IPS-18a (cell line): ENCODE measurements around the gene NLRP11.

ENCODE experiments used
- H3K27ac ChIP-seq: one replicate; pipeline ENCODE4 v1.5.1; 2013; ENCODE audit warnings: low read length
- H3K27me3 ChIP-seq: one replicate; pipeline ENCODE4 v1.6.1; 2013; ENCODE audit warnings: mild to moderate bottlenecking, low read length; ENCODE audit not compliant: control insufficient read depth, insufficient read depth
- H3K36me3 ChIP-seq: one replicate; pipeline ENCODE4 v1.6.1; 2013; ENCODE audit warnings: low read depth, low read length; ENCODE audit not compliant: control insufficient read depth
- H3K4me1 ChIP-seq: one replicate; pipeline ENCODE4 v1.6.1; 2013; ENCODE audit warnings: low read depth, low read length; ENCODE audit not compliant: control insufficient read depth
- H3K4me3 ChIP-seq: one replicate; pipeline ENCODE4 v1.5.1; 2013; ENCODE audit warnings: low read length
- H3K9ac ChIP-seq: one replicate; pipeline ENCODE4 v1.6.1; 2013; ENCODE audit warnings: mild to moderate bottlenecking, low read length, moderate library complexity
- H3K9me3 ChIP-seq: one replicate; pipeline ENCODE4 v1.6.1; 2013; ENCODE audit warnings: low read depth, low read length; ENCODE audit not compliant: control insufficient read depth

The NLRP11 gene

GRCh38 chr19:55836340-55836739 lies 4.5 kb upstream of the NLRP11 start, which contains the start of gene NLRP4:
NLRP4 (plus strand) TSS chr19:55836540; CDS start chr19:55852081, 15,541 bp downstream.
- H3K27me3 ChIP-seq = no peaks in the 10 kb centered on the region
- peaks cover 56% of the 10 kb centered on the region for H3K9me3 ChIP-seq
- H3K4me3 ChIP-seq = no peak within 1 kb of the TSS
- H3K9ac ChIP-seq = no peak within 1 kb of the TSS
- H3K36me3 ChIP-seq = no peaks in the 10 kb centered on the region
- H3K4me1 ChIP-seq = no peaks in the 10 kb centered on the region
- H3K27ac ChIP-seq = no peak within 1 kb of the TSS

- Histone ChIP-seq H3K4me1 (no peaks in the 10 kb centered on the region), H3K27me3 (no peaks in the 10 kb centered on the region), H3K9ac (no peak overlapping the region), H3K9me3 (peaks cover 57% of the 10 kb centered on the region), H3K36me3 (no peaks in the 10 kb centered on the region), H3K4me3 (no peak overlapping the region), H3K27ac (no peak overlapping the region)
Observed at GRCh38 chr19:55832676-55833075, 877 bp upstream of the NLRP11 start.

DNA sequence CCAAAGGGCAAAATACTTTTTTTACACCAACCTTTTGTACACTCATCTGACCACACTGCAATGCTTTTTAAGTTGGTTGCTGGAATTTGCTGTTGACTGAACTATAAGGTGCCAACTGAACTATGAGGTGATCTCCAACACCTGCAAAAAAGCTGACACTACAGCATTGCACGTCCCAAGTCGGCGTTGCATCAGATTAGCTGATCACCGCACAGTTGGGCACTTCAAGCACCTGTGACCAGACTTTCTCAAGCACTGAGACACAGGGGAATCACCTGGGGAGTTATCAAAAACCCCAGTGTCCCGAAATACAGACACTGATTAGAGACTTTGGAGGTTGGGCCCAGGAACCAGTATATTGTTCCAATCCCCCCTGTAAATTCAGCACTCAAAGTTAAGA lies 1.1 kb downstream of the NLRP11 start:
- no peak overlapping the region for H3K9ac ChIP-seq
- no peak overlapping the region for H3K4me3 ChIP-seq
- peaks cover 46% of the 10 kb centered on the region for H3K9me3 ChIP-seq
- no peaks in the 10 kb centered on the region for H3K27me3 ChIP-seq
- no peaks in the 10 kb centered on the region for H3K4me1 ChIP-seq
- H3K36me3 ChIP-seq = no peaks in the 10 kb centered on the region
- H3K27ac ChIP-seq = no peak overlapping the region

DNA sequence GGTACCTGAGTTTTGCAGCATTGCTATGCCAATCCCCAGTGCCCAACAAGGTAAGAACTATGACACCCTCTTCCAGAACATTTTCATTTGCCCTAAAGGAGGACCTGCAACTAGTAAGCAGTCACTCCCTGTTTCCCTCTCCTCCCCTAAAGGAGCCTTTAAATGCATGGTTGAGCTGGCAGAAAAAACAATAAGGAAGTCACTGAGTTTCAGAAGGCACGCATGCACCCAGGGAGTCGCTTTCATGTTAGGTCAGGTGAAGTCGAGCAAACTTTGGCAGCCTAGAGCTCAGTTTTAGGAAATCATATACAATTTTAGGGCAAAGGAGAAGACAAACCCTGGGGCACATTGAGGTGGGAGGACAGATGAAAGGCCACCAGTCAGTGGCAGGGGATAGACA lies 11.8 kb downstream of the NLRP11 start:
- Histone ChIP-seq H3K36me3 (no peaks in the 10 kb centered on the region), H3K27me3 (no peaks in the 10 kb centered on the region), H3K4me1 (no peaks in the 10 kb centered on the region), H3K4me3 (no peak overlapping the region), H3K9ac (no peak overlapping the region), H3K27ac (no peak overlapping the region), H3K9me3 (peaks cover 60% of the 10 kb centered on the region)

- Histone ChIP-seq H3K27me3 (no peaks in the 10 kb centered on the region), H3K36me3 (no peaks in the 10 kb centered on the region), H3K9ac (no peak overlapping the region), H3K4me3 (no peak overlapping the region), H3K9me3 (peaks cover 72% of the 10 kb centered on the region), H3K4me1 (no peaks in the 10 kb centered on the region), H3K27ac (no peak overlapping the region)
Observed at GRCh38 chr19:55813906-55814305, 17.9 kb downstream of the NLRP11 start.

- H3K9ac ChIP-seq = no peak overlapping the region
- peaks cover 72% of the 10 kb centered on the region for H3K9me3 ChIP-seq
Observed at GRCh38 chr19:55812449-55812848, 19.4 kb downstream of the NLRP11 start.

GRCh38 chr19:55811340-55811739 lies 20.5 kb downstream of the NLRP11 start:
- Histone ChIP-seq H3K27ac (no peak overlapping the region), H3K36me3 (no peaks in the 10 kb centered on the region), H3K9me3 (peaks cover 71% of the 10 kb centered on the region), H3K9ac (no peak overlapping the region), H3K4me1 (no peaks in the 10 kb centered on the region), H3K4me3 (no peak overlapping the region), H3K27me3 (no peaks in the 10 kb centered on the region)

More at GRCh38 chr19:55812449-55812848, 19.4 kb downstream of the NLRP11 start:
- H3K4me1 ChIP-seq = no peaks in the 10 kb centered on the region
- H3K4me3 ChIP-seq = no peak overlapping the region
- no peaks in the 10 kb centered on the region for H3K36me3 ChIP-seq
- H3K27ac ChIP-seq = no peak overlapping the region
- no peaks in the 10 kb centered on the region for H3K27me3 ChIP-seq

DNA sequence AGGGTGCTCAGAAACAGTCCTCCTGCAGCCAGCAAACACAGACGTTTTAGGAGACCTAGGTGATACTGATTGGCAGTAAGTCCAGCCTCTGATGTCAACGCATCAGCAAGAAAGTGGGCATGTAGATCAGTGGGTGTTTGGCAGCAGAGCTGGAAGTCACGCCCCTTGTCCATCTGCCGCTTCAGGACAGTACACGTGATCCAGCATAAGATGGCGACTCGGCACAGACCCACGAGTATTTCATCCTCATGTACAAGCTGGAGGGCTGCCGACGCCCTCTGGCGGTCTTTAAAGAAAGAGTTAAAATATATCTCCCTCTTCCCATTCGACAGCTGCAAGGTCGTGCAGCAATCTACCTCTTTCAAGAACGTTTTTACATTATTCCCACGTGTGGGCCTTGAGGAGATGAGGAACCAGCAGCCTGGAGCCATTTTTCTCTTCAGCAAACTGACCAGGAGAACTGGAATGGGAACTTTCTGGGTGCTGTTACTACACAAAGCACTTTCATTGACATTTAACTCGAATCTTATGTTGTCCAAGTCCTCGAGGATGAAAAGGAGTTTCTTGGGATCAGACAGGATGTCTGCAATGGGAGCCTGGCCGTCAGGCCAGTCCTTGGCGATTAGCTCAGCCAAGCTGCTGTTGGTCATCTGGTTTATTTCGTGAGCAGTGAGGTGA lies 22.3 kb downstream of the NLRP11 start:
- Histone ChIP-seq H3K27me3 (no peaks in the 10 kb centered on the region), H3K4me1 (no peaks in the 10 kb centered on the region), H3K9ac (no peak overlapping the region), H3K9me3 (peaks cover 68% of the 10 kb centered on the region), H3K36me3 (no peaks in the 10 kb centered on the region), H3K27ac (no peak overlapping the region), H3K4me3 (no peak overlapping the region)

DNA sequence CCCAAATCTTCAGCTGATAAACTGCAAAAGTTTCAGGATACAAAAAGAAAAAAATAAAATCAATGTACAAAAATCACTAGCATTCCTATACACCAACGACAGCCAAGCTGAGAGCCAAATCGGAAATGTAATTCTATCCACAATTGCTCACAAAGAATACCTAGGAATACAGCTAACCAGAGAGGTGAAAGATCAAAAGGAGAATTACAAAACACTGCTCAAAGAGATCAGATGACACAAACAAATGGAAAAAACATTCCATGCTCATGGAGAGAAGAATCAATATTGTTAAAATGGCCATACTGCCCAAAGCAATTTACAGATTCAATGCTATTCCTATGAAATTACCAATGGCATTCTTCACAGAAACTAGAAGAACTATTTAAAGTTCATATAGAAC lies 29.5 kb downstream of the NLRP11 start:
- Histone ChIP-seq H3K27ac (no peak overlapping the region), H3K4me3 (no peak overlapping the region), H3K9ac (no peak overlapping the region), H3K9me3 (peaks cover 68% of the 10 kb centered on the region), H3K4me1 (no peaks in the 10 kb centered on the region), H3K27me3 (no peaks in the 10 kb centered on the region), H3K36me3 (no peaks in the 10 kb centered on the region)

GRCh38 chr19:55801416-55801815 lies 30.4 kb downstream of the NLRP11 start:
- no peaks in the 10 kb centered on the region for H3K27me3 ChIP-seq

DNA sequence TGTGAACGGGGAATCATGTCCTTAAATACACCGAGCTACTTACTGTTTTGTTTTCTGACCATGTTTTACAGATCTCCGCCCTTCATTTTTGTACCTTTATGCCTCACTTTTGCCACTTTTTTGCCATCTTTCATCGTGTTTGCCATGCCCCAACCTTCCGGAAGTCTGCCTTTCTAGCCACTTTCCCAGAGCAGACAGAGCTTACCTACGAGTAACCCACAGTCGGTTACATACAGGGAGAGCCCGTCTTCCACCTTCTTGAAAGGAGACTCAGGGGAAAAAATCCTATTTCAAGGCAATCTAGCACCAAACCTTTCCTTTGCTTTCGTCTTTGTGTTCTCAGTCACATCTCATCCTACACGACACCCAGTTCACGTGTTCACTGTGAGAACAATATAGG lies 36.8 kb downstream of the NLRP11 start:
- no peak overlapping the region for H3K9ac ChIP-seq
- H3K36me3 ChIP-seq = no peaks in the 10 kb centered on the region
- H3K27me3 ChIP-seq = no peaks in the 10 kb centered on the region
- H3K4me3 ChIP-seq = no peak overlapping the region
- H3K27ac ChIP-seq = no peak overlapping the region
- peaks cover 55% of the 10 kb centered on the region for H3K9me3 ChIP-seq
- H3K4me1 ChIP-seq = no peaks in the 10 kb centered on the region

More at GRCh38 chr19:55801416-55801815, 30.4 kb downstream of the NLRP11 start:
- Histone ChIP-seq H3K9me3 (peaks cover 62% of the 10 kb centered on the region), H3K27ac (no peak overlapping the region), H3K4me1 (no peaks in the 10 kb centered on the region), H3K36me3 (no peaks in the 10 kb centered on the region), H3K4me3 (no peak overlapping the region), H3K9ac (no peak overlapping the region)

GRCh38 chr19:55781112-55781511 lies 50.7 kb downstream of the NLRP11 start:
- H3K4me3 ChIP-seq = no peak overlapping the region

More at GRCh38 chr19:55781112-55781511, 50.7 kb downstream of the NLRP11 start:
- H3K27me3 ChIP-seq = no peaks in the 10 kb centered on the region
- no peaks in the 10 kb centered on the region for H3K4me1 ChIP-seq
- no peaks in the 10 kb centered on the region for H3K36me3 ChIP-seq
- no peak overlapping the region for H3K9ac ChIP-seq
- H3K27ac ChIP-seq = no peak overlapping the region
- peaks cover 69% of the 10 kb centered on the region for H3K9me3 ChIP-seq
